Measurements from ENCODE around the gene LYST.
"Not testable (repeated sequence)": the region's sequence is repeated elsewhere in the genome, so short reads cannot be mapped to it uniquely, and the experiment has no call there.

LYST gene

DNA sequence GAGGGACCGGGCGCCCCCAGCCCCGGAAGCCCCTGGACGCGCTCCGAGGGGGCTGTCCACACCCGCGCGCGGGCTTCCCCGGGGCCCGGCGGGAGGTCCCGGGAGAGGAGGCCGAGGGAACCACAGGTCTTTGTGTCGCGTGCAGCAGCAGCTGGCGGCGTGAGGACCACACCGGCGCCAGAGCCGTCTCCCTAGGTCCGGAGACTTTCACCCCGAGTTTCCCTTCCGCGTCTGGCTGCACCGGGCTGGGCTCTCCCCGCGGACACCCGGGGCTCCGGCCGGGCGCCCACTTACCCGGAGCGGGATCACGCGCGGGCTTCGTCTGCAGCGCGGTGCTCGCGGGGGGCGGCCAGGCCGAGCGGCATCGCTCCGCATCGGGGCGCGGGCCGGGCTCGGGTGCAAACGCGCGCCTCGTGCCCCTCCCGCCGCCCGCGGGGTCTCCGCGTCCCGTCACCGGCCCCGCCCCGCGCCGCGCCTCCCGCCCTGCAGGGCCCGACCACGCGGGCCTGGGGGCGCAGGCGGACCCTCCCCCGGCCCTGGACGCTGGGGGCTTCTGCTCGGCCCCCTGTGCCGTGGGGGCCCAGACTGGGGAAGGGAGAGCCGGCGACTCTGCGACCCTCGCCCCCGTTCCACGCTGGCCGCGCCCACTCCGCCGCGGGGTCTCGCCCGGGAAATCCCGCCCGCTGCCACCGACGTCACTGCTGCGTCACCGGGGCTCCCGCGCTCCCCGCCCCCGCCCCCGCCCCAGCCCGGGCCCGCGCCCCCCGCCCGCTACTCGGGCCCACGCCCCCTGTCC is 217.1 kb downstream of the LYST start, which contains the start of gene GNG4:
Gene GNG4, minus strand, starts transcription at position 417 of the 796 bp plus-strand sequence. CDS start 65,946 bp downstream, outside the sequence.
- no peak for DNase-seq

DNA sequence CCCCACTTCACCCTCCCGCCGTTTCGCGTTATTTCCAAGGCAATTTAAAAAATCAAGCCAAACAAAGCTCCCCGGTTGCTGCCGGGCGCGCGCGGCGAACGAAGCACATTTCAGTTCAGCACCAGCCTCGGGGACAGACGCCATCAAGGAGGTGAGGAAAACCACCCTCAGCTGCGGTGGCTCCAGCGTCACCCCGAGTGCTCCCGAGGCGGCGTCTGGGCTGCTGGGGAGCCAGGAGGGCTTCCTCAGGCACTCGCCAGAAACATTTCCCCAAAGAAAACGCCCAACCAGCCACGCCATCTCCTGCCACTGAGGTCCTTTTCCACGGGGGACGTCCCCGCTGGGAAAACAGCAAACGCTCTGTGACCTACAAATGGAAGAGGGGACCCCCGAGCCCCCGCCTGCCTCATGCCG is 217.7 kb downstream of the LYST start:
- DNase-seq, result no peak

DNA sequence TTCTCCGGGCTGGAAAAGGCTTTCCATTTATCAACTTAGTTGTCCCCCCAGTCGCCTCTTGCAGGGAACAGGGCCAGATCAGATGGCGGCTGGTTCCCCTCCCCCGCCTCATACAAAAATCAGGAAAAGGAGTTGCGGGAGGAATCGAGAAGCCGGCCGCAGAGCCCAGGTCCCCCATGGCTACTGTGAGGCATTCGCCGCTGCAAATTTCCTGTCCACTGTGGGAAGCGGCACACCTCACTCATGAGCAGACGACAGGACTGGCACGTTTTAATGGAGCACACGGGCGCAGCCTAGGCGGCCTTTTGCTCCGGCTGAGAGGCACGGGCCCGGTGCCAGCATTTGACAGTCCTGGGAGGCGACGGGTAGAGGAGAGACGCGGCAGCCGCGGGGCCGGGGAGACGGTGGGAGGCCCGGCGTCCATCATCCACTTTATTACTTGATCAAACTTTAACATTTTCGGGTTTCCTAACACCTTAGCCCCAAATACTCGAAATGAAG is 218.2 kb downstream of the LYST start:
- peak; percentile 78 for DNase-seq

DNA sequence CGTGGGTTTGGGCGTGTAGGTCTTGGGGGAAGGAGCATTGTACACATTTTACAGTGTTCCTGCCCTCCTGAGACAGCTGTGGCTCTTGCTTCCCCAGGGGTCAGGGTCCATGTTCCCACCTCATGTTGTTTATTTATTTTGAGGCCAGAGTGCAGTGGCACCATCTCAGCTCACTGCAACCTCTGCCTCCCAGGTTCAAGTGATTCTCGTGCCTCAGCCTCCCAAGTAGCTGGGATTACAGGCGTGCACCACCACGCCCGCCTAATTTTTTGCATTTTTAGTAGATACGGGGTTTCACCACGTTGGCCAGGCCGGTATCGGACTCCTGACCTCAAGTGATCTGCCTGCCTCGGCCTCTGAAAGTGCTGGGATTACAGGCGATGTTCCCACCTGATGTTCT is 219.2 kb downstream of the LYST start:
- DNase-seq, result not testable (repeated sequence)

DNA sequence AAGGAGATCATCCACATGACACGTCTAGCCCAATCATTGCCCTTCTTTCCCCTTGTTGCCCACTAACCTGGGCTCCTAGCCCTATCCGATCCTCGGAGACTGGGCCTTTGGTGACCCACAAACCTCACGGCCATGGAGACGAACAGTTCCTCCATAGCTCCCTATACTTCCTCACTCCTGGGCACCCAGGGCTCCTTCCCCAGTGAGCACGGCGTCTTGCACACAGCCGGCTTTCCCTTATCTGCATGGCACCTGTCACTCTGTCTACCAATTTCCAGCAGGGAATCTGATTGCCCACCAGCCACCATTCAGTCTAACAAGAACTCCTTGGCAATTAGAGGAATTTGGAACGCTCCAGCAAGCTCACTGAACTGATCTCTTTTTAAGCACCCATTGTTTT is 220.2 kb downstream of the LYST start:
- peak; percentile 62 for DNase-seq

DNA sequence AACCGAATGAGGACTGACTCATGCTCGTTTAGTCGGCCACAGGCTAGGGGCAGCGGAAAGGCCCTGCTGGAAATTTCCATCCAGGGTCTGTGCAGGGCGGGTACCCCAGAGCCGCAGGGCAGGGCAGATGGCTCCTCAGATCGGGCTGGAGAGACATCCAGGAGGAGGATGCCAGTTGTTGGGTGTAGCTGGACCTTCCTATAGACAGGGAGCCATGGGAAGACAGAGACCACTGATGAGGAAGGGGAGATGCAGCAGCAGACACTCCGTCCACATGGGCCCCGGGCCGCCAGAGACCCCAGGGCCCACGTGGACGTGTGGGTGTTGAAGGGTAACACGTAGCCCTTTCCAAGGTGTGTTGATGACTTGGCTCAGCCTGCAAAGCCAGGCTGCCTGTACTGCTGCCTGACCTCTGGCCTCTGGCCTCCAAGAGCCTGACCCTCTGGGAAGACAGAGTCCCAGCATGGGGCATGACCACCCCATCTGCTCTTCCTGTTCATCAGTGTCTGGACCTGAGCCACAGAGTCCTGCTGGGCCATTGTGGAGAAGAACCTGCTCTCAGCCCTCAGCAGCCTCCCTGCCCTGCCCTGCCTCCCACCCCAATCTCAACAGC is 221.9 kb downstream of the LYST start:
- DNase-seq, result no peak

DNA sequence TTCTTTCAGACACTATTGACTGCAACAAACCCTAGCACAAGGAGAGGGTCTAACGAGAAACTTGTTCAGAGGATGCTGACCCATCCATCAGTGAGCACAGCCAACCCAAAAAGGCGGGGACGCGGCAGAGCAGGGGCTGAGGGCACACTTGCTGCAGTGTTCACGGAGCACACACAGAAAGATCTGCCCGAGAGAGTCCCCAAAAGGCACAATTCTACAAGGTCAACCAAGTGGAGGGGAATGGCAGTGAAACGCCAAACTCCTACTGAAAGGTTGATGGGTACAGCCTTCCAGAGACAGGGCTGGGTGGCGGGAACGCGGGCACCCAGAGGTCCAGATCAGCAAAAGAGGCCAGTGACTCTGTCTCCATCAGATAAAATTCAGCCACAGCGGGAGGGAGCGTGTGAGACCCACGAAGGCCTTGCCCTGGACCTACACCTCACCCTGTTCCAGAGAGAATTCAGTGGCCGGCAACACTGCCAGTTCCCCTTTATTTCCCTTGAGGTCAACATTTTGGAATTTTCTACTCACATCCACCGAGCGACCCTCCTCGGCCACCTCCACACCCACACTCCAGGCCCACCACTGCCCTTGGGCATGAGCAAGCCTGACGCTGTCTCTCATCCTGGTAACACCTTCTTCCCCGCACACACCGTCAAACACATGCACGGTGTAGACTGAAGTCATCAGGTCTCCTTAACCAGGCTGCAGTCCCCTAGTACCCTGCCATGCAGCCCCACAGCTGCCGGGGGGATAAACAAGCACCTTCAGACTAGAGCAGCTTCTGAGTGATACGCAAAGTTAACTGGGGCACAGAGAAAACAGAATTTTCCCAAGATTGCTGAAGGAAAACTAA is 222.6 kb downstream of the LYST start:
- DNase-seq, result no peak

DNA sequence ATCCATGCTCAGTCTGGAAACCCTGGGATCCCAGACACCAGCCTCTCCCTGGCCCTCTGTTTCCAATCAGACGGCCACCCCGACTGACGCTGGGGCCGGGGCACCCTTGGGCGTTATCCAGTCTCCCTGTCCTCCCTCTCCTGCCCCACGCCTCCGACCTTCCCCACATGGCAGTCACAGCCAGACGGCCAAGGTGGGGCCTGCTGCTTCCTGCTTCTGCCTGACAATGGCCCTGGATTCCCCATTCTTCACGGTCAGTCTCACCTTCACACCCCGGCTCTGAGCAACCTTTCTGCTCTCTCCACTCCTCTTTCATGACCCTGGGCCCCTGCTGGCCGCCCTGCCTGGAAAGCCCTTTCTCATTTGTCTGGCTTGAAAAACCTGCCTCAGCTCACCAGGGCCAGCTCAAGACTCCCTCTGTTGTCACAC is 223.7 kb downstream of the LYST start:
- DNase-seq, result no peak

DNA sequence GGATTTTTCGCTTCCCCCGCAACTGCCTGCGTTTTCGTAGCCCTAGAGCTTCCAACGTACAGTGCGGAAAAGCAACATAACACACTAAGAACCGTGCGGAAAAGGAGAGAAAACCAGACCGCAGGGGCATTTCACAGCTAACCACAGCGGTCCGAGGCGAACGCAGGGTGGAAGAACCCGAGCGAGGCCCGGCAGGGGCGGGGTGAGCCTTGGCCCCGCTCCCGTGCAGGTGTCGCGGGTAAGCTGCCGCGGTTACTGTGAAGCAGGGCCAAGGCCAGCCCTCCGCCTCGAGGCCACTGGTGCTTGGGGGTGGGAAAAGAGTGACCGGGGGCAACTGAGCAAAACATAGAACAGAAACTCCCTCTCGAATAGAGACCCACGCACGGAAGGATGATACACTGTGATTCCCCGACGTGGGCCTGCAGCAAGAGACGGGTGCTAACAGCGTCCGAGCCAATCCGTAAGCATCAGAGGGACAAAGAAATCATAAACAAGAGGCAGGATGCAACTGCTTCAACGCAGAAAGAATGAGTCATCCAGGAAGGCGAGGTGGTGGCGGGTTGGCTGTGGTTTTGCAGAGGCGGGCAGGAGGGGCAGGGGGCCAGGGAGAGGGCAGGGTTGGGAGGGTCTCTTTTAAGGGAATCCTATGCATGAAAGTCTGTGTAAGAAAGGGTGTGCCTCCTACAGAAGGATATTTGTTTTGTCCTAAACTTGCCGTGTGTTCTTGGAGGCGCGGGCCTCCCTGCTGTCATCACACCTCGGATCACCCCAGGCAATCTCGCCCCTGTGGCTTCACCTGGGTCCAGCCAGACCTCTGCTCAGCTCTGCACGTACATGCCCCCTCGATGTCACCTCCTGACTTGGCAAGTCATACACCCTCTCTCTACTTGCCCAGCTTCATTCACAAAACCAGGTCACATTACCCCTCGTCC is 224.4 kb downstream of the LYST start:
- peak; percentile 82 for DNase-seq

DNA sequence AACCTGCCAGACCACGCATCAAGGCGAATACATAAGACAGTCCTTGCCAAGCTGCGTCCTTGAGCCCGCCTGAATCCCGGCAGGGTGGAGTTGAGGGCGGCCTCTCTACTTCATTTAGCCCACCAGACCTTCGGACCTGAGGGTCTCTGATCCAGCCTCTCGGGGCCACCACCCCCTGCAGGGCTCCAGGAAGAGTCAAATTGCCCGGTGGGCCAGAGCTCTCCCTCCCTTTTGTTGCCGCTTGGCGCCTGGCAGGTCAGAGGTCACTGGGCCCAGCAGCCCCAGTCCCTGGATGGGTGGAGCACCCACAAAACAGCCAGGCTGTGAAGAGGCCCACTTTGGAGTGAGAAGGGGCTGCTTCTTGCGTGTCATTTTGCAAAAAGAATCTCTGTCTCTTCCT is 226.1 kb downstream of the LYST start:
- no peak for DNase-seq

DNA sequence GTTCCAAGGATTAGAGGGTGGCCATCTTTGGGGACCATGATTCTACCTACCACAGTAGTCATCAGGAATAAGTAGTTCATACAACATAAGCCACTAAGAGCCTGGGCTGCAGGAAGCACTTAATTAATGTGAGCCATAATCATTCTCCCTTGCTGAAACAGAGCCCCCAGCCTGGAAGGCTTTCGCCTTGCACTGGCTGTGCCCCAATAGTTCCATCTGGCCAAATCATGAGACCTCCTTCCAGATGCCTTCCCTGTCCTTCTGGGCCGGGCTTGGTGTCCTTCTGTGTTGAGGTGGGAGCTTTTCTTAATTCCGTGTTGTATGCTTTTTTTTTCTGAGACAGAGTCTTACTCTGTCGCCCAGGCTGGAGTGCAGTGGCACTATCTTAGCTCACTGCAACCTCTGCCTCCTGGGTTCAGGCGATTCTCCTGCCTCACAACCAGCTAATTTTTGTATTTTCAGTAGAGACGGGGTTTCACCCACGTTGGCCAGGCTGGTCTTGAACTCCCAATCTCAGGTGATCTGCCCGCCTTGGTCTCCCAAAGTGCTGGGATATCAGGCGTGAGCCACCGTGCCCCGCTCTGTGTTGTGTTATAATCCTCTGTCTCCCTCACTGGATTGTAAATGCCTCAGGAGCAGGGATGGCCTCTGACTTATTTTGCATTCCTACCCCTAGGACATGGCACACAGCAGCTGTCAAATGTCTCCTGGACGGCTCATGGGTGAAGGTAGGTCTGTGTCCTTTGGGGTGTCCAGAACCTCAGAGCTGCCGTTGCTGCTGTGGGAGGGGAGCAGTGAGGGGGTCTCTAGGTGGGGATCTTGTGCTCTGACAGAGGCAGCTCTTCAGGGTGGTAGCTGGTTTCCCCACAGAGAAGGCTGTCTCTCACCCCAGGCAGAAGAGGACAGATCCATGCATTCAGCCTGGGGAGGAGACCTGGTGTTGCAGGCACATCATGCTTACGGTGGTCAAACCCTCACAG is 227.2 kb downstream of the LYST start:
- DNase-seq, result no peak

DNA sequence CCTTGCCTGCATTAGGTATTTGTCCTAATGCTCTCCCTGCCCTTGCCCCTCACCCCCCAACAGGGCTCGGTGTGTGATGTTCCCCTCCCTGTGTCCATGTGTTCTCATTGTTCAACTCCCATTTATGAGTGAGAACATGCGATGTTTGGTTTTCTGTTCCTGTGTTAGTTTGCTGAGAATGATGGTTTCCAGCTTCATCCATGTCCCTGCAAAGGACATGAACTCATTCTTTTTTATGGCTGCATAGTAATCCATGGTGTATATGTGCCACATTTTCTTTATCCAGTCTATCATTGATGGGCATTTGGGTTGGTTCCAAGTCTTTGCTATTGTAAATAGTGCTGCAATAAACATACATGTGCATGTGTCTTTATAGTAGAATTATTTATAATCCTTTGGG is 228.1 kb downstream of the LYST start:
- DNase-seq, result not testable (repeated sequence)

DNA sequence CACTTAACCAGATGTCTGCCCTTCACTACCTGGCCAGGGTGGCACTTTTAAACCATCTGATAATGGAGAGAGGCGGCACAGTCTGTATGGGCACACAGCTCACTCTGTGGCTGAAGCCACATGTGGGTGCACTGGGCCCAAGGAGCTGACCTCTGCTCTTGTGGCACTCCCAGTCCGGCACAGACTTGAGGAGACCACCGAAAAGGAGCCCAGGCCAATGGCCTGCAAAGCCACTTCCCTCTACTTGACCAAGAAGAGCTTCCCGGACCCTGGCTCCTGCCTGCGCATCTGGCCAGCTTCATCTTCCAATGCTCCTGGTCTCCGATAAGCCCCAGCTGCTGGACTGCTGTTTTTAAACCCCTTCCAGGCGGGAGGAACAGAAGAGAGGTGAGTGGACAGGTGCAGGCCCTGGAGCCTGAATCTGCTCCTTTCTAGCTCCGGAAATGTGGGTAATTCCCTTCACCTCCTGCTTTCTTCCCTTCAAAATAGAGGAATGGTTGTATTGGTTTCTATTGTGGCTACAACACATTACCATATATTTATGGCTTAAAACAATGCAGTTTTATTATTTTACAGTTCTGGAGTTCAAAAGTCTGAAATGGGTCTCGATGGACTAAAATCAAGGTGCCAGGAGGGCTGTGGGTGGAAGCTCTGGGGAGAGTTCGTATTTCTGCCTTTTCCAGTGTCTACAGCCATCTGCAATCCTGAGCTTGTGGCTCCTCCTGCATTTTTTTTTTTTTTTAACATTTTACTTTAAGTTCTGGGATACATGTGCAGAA is 228.8 kb downstream of the LYST start:
- DNase-seq, result no peak

DNA sequence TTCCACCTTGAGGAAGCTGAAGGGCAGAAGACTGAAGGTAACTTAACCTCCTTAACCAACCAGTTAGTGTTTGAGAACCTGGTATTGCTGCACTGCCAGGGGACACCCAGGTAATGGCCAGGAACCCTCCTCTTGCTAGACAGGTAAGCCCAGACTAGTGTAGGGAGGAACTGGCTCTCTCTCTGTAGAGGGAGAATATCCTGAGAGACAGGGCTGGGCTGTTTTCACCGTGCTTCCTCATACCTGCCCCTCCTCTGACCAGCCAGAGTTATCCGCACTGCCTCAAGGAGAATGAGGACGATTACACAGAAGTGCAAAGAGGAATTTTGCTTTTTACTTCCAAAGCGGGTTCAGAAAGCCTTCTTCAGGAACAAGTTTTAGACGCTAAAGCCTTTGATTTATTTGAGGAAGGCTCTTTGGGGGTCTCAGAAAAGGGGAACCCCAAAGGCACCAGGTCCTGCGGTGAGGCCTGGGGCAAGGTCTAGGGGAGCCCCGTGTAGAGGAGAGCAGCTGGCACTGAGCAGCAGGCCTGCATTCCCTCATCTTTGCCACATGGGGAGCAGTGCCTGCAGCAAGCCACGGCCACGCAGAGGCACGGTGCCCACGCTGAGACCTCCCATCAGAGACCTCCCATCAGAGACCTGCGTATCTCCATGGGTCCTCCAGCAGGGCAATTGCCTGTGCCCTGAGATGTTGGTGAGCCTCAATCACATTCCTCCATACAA is 230.6 kb downstream of the LYST start:
- no peak for DNase-seq

DNA sequence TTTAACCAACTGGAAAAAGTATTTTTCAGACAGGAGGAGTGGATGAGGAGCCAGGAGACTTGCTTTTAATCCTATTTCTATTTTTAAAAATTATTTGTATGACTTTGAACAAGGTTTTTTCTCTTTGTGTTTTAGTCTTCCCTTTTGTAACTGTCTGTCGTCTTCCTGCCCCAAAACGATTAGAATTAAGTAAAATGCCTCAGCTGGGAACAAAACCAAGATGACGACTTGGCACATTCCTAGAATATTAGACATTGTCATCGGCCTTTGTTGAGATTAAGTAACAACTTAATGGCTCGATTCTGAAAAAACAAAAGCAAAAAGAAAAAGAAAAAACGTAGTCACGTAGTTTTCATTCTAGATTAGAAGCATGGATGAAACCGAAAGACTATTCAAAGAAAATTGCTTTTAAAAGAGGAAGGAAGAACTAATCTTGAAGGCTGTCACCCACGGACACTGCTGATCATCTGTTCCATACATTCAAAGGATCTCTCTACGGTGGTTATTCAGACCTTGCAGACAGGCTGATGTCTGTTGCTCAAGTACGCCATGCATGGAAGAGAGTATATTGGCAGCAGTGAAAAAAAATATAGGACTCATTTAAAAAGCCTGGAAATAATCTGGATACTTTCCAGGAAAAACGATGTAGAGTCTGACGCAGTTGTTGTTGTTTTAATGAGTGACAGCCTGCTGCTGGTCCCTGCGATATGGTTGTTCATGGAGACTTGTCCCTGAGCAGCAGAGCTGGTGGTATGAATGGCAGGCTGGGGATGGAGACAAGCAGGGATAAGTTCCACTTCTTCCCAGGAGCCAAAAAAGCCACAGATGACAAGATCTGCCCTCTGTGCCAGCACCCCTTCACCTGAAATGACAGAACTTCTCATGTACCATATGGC is 234.0 kb downstream of the LYST start:
- peak; percentile 46 for DNase-seq

DNA sequence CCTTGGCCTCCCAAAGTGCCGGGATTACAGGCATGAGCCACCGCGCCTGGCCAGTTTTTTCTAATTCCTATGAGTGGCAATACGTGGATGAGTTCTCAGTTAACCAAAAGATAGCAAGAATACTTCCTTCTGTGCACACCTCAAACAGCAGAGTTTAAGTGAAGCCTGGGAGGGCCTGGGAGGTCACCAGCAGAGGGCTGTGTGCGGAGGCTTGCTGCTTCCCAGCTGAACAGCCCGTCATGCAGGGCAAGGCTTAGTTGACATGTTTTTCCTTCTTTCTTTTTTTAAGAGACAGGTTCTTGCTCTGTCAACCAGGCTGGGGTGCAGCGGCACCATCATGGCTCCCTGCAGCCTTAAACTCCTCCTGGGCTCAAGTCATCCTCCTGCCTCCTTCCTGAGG is 234.9 kb downstream of the LYST start:
- no peak for DNase-seq

DNA sequence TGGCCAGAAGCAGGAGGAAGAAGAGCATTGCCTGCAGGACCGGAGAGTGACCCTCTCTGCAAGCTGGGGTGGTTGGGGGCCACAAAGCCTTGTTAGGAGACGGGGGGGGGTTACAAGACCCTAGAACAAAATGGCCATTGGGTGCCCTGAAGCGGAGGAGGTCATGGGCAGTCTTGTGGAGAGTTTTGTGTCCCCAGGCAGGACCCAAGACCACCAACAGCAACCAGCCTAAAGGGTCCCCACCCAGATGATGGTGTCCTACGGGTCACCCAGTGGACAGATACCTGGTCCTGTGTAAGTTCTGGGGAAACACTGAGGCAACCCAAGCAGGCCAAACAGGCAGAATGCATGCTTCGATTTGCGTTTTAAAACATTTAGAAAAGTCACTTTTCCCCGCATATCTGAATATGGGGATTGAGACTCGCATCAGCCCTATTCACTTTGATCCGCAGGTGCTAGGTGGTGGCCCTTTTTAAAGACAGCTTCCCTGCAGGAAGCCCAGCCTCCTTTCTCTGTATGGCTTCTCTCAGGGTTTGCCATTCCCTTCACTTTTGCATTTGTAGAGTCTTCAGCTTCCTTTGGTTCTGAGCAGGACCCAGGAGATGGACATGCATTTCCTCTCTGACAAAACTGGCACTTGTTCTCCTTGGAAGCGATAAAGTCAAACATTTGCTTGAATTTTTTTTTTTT is 238.2 kb downstream of the LYST start:
- DNase-seq, result no peak

DNA sequence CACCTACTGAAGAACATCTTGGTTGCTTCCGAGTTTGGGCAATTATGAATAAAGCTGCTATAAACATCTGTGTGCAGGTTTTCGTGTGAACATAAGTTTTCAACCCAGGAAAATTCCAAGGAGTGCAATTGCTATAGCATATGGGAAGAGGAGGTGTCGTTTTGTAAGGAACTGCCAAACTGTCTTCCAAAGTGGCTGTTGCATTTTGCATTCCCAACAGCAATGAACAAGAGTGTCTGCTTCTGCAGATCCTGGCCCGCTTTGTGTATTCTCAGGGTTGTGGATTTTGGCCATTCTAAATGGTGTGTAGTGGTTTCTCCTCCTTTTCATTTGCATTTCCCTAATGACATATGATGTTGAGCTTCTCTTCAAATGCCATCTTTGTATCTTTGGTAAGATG is 240.9 kb downstream of the LYST start:
- no peak for DNase-seq
